ENCODE data around the gene SRPRA.

The SRPRA gene

GRCh38 chr11:126288237-126288636 lies 19.5 kb upstream of the SRPRA start:
- ChIA-PET POLR2A (no interaction called here), CTCF (no interaction called here)
- no CpG with 5 or more reads among the region's 6 CpGs for WGBS (ENCODE audit: insufficient coverage)
- H3K36me3 ChIP-seq (ENCODE audit: control insufficient read depth in 4 of 4, insufficient read depth in 4 of 4, low read length in 3 of 4) = peaks cover 6 to 41% (median 21%) of the 10 kb centered on the region in 4 experiments
- H3K27me3 ChIP-seq (replicated peaks in 2 of 5; ENCODE audit: control insufficient read depth in 4 of 5, insufficient read depth in 5 of 5, low read length in 4 of 5) = no peaks in the 10 kb centered on the region
- DNase-seq = no peak
- H3K4me3 ChIP-seq (ENCODE audit: control insufficient read depth in 1 of 7, extremely low read depth in 1 of 7, insufficient read depth in 4 of 7, low read depth in 2 of 7, low read length in 6 of 7) = no peak overlapping the region
- peaks cover 0 to 9% (median 7%) of the 10 kb centered on the region in 4 experiments for H3K4me1 ChIP-seq (ENCODE audit: control extremely low read depth in 1 of 4, control insufficient read depth in 4 of 4, insufficient read depth in 4 of 4, low read length in 3 of 4)
- H3K27ac ChIP-seq (ENCODE audit: insufficient read depth in 1 of 2, low read depth in 1 of 2, low read length in 2 of 2, poor library complexity in 1 of 2, severe bottlenecking in 2 of 2) = no peak overlapping the region
- no peaks in the 10 kb centered on the region for H3K9me3 ChIP-seq (ENCODE audit: control extremely low read depth in 1 of 5, control insufficient read depth in 4 of 5, insufficient read depth in 2 of 5, low read depth in 1 of 5, low read length in 4 of 5)

DNA sequence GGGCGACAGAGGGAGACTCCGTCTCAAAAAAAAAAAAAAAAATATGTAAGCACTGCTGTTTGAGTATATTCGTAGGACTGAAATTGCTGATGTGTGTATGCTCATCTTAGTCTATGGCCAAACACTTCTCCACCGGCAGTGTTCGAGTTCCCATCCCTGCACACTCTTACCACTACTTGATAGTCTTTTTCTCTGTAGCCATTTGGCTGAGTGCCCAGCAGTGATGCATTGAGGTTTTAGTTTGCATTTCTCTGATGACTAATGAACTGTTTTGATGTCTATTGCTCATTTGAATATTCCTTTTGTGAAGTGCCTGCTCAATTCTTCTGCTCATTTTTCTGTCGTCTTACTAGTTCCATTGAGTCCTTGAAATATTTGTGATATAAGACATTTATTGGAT lies 16.1 kb upstream of the SRPRA start:
- no peak overlapping the region for H3K27ac ChIP-seq (ENCODE audit: insufficient read depth in 1 of 2, low read depth in 1 of 2, low read length in 2 of 2, poor library complexity in 1 of 2, severe bottlenecking in 2 of 2)
- POLR2A ChIA-PET = no interaction called here
- no peaks in the 10 kb centered on the region for H3K9me3 ChIP-seq (ENCODE audit: control extremely low read depth in 1 of 5, control insufficient read depth in 4 of 5, insufficient read depth in 2 of 5, low read depth in 1 of 5, low read length in 4 of 5)
- H3K4me1 ChIP-seq (ENCODE audit: control extremely low read depth in 1 of 4, control insufficient read depth in 4 of 4, insufficient read depth in 4 of 4, low read length in 3 of 4) = peaks cover 2 to 35% (median 30%) of the 10 kb centered on the region in 4 experiments
- DNase-seq = peak; percentile 82 to 94 (median 91)
- H3K36me3 ChIP-seq (ENCODE audit: control insufficient read depth in 4 of 4, insufficient read depth in 4 of 4, low read length in 3 of 4) = peaks cover 0 to 11% (median 1%) of the 10 kb centered on the region in 4 experiments
- H3K4me3 ChIP-seq (ENCODE audit: control insufficient read depth in 1 of 7, extremely low read depth in 1 of 7, insufficient read depth in 4 of 7, low read depth in 2 of 7, low read length in 6 of 7) = no peak overlapping the region
- H3K27me3 ChIP-seq (replicated peaks in 2 of 5; ENCODE audit: control insufficient read depth in 4 of 5, insufficient read depth in 5 of 5, low read length in 4 of 5) = no peaks in the 10 kb centered on the region
- WGBS (ENCODE audit: insufficient coverage) = no CpG with 5 or more reads among the region's 6 CpGs
- CTCF ChIA-PET = no interaction called here

GRCh38 chr11:126282736-126283591 lies 14.3 kb upstream of the SRPRA start, which contains the start of gene TIRAP:
TSS of gene TIRAP (plus strand) at chr11:126283093. CDS start at chr11:126290895, 7,802 bp downstream.
- Histone ChIP-seq H3K36me3 (ENCODE audit: control insufficient read depth in 4 of 4, insufficient read depth in 4 of 4, low read length in 3 of 4) (peaks cover 0 to 13% (median under 1%) of the 10 kb centered on the region in 4 experiments), H3K4me3 (ENCODE audit: control insufficient read depth in 1 of 7, extremely low read depth in 1 of 7, insufficient read depth in 4 of 7, low read depth in 2 of 7, low read length in 6 of 7) (peak within 1 kb of the TSS; percentile 71 to 92 (median 83)), H3K27ac (ENCODE audit: insufficient read depth in 1 of 2, low read depth in 1 of 2, low read length in 2 of 2, poor library complexity in 1 of 2, severe bottlenecking in 2 of 2) (peak within 1 kb of the TSS; percentile 33 to 82), H3K9me3 (ENCODE audit: control extremely low read depth in 1 of 5, control insufficient read depth in 4 of 5, insufficient read depth in 2 of 5, low read depth in 1 of 5, low read length in 4 of 5) (no peaks in the 10 kb centered on the region), H3K27me3 (replicated peaks in 2 of 5; ENCODE audit: control insufficient read depth in 4 of 5, insufficient read depth in 5 of 5, low read length in 4 of 5) (no peaks in the 10 kb centered on the region), H3K4me1 (ENCODE audit: control extremely low read depth in 1 of 4, control insufficient read depth in 4 of 4, insufficient read depth in 4 of 4, low read length in 3 of 4) (peaks cover 2 to 37% (median 30%) of the 10 kb centered on the region in 4 experiments)
- DNase-seq = peak in 2 of 3 donors; percentile 71 to 79
- CTCF ChIA-PET = interaction anchor here (1.3 kb wide), 1 partner anchor 10 kb away, joined by 3 read pairs; no protein-coding TSS in a partner anchor
- under 1% methylated on average over 72 of the region's 82 CpGs for WGBS (ENCODE audit: insufficient coverage)
- POLR2A ChIA-PET = interaction anchor here (1.2 to 1.7 kb wide), 2 partner anchors 15 to 21 kb away, joined by 4 to 7 read pairs; partner anchors contain the start of genes FOXRED1 and SRPRA

DNA sequence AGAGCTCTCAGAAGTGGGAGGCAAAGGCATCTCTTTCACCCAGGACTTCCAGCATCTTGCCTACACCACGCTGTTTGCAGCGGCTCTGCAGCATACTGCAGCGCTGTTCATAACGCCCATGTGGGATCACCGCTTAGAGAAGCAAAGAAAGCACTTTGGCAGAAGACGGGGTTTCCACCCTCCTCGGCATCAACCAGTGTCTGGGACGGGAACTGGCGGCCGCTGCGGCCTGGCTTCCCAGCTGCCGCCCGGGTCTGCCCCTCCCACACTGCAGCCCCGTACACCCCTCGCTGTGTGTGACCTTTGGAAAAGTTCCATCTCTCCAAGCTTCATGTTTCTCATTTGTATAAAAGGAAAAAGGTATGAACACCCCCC lies 13.7 kb upstream of the SRPRA start:
- 1% methylated on average over 13 of the region's 15 CpGs for WGBS (ENCODE audit: insufficient coverage)

GRCh38 chr11:126281666-126282175 lies 13.0 kb upstream of the SRPRA start:
- DNase-seq = no peak
- Histone ChIP-seq H3K27ac (ENCODE audit: insufficient read depth in 1 of 2, low read depth in 1 of 2, low read length in 2 of 2, poor library complexity in 1 of 2, severe bottlenecking in 2 of 2) (no peak overlapping the region), H3K9me3 (ENCODE audit: control extremely low read depth in 1 of 5, control insufficient read depth in 4 of 5, insufficient read depth in 2 of 5, low read depth in 1 of 5, low read length in 4 of 5) (no peaks in the 10 kb centered on the region), H3K4me3 (ENCODE audit: control insufficient read depth in 1 of 7, extremely low read depth in 1 of 7, insufficient read depth in 4 of 7, low read depth in 2 of 7, low read length in 6 of 7) (peak overlapping the region in 6 of 7 experiments; percentile 34 to 92 (median 82)), H3K27me3 (replicated peaks in 2 of 5; ENCODE audit: control insufficient read depth in 4 of 5, insufficient read depth in 5 of 5, low read length in 4 of 5) (no peaks in the 10 kb centered on the region), H3K4me1 (ENCODE audit: control extremely low read depth in 1 of 4, control insufficient read depth in 4 of 4, insufficient read depth in 4 of 4, low read length in 3 of 4) (peaks cover 2 to 37% (median 30%) of the 10 kb centered on the region in 4 experiments), H3K36me3 (ENCODE audit: control insufficient read depth in 4 of 4, insufficient read depth in 4 of 4, low read length in 3 of 4) (peaks cover 0 to 25% (median 8%) of the 10 kb centered on the region in 4 experiments)
- POLR2A ChIA-PET = interaction anchor here (1.2 kb wide), 1 partner anchor 13 kb away, joined by 7 read pairs; the partner anchor contains the start of genes FOXRED1 and SRPRA
- 94% methylated on average over 6 of the region's 10 CpGs for WGBS (ENCODE audit: insufficient coverage)
- CTCF ChIA-PET = interaction anchor here (0.7 to 1.3 kb wide), 4 partner anchors 9 to 28 kb away, joined by 3 to 6 read pairs (median 4); no protein-coding TSS in a partner anchor

More for the DNA sequence above, 13.7 kb upstream of the SRPRA start:
- POLR2A ChIA-PET = interaction anchor here (1.2 to 1.7 kb wide), 2 partner anchors 14 to 20 kb away, joined by 4 to 7 read pairs; partner anchors contain the start of genes FOXRED1 and SRPRA
- CTCF ChIA-PET = interaction anchor here (1.3 kb wide), 1 partner anchor 8 kb away, joined by 4 read pairs; no protein-coding TSS in a partner anchor
- Histone ChIP-seq H3K36me3 (ENCODE audit: control insufficient read depth in 4 of 4, insufficient read depth in 4 of 4, low read length in 3 of 4) (peaks cover 0 to 19% (median 5%) of the 10 kb centered on the region in 4 experiments), H3K4me1 (ENCODE audit: control extremely low read depth in 1 of 4, control insufficient read depth in 4 of 4, insufficient read depth in 4 of 4, low read length in 3 of 4) (peaks cover 2 to 37% (median 30%) of the 10 kb centered on the region in 4 experiments), H3K27me3 (replicated peaks in 2 of 5; ENCODE audit: control insufficient read depth in 4 of 5, insufficient read depth in 5 of 5, low read length in 4 of 5) (no peaks in the 10 kb centered on the region), H3K9me3 (ENCODE audit: control extremely low read depth in 1 of 5, control insufficient read depth in 4 of 5, insufficient read depth in 2 of 5, low read depth in 1 of 5, low read length in 4 of 5) (no peaks in the 10 kb centered on the region), H3K27ac (ENCODE audit: insufficient read depth in 1 of 2, low read depth in 1 of 2, low read length in 2 of 2, poor library complexity in 1 of 2, severe bottlenecking in 2 of 2) (peak overlapping the region in 1 of 2 experiments; percentile 82), H3K4me3 (ENCODE audit: control insufficient read depth in 1 of 7, extremely low read depth in 1 of 7, insufficient read depth in 4 of 7, low read depth in 2 of 7, low read length in 6 of 7) (peak overlapping the region; percentile 71 to 92 (median 83))
- DNase-seq = peak in 2 of 3 donors; percentile 60 to 65

DNA sequence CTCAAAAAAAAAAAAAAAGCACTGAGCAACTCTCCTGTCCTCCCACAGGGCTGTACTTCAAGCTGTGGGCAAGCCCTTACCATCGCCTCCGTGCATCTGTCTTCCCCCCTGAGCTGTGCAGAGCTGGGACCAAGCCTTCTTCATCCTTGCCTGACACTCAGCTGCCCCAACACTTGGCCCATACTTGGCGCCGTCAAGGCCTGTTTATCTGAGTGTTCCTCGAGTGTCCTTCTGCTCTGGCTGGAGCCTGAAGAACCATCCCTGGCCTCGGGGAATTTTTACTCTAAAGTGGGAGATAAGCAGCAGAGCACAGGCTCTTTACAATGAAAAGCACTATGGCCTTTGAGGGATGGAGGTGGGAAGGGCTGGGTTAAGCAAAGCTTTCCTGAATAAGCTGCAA lies 12.6 kb upstream of the SRPRA start:
- Histone ChIP-seq H3K36me3 (ENCODE audit: control insufficient read depth in 4 of 4, insufficient read depth in 4 of 4, low read length in 3 of 4) (peaks cover 0 to 27% (median 9%) of the 10 kb centered on the region in 4 experiments), H3K4me1 (ENCODE audit: control extremely low read depth in 1 of 4, control insufficient read depth in 4 of 4, insufficient read depth in 4 of 4, low read length in 3 of 4) (peaks cover 2 to 37% (median 30%) of the 10 kb centered on the region in 4 experiments)
- 97% methylated on average over 6 of the region's 6 CpGs for WGBS (ENCODE audit: insufficient coverage)

More for the DNA sequence above, 12.6 kb upstream of the SRPRA start:
- POLR2A ChIA-PET = no interaction called here
- no peaks in the 10 kb centered on the region for H3K9me3 ChIP-seq (ENCODE audit: control extremely low read depth in 1 of 5, control insufficient read depth in 4 of 5, insufficient read depth in 2 of 5, low read depth in 1 of 5, low read length in 4 of 5)
- H3K4me3 ChIP-seq (ENCODE audit: control insufficient read depth in 1 of 7, extremely low read depth in 1 of 7, insufficient read depth in 4 of 7, low read depth in 2 of 7, low read length in 6 of 7) = no peak overlapping the region
- H3K27me3 ChIP-seq (replicated peaks in 2 of 5; ENCODE audit: control insufficient read depth in 4 of 5, insufficient read depth in 5 of 5, low read length in 4 of 5) = no peaks in the 10 kb centered on the region
- CTCF ChIA-PET = interaction anchor here (0.7 to 1.4 kb wide), 5 partner anchors 9 to 29 kb away, joined by 3 to 6 read pairs (median 4); partner anchors contain the start of gene FOXRED1
- H3K27ac ChIP-seq (ENCODE audit: insufficient read depth in 1 of 2, low read depth in 1 of 2, low read length in 2 of 2, poor library complexity in 1 of 2, severe bottlenecking in 2 of 2) = no peak overlapping the region
- DNase-seq = no peak

Measured in common myeloid progenitor, CD34-positive (primary cell).